ENCODE data around the gene MVB12B.

The MVB12B gene

DNA sequence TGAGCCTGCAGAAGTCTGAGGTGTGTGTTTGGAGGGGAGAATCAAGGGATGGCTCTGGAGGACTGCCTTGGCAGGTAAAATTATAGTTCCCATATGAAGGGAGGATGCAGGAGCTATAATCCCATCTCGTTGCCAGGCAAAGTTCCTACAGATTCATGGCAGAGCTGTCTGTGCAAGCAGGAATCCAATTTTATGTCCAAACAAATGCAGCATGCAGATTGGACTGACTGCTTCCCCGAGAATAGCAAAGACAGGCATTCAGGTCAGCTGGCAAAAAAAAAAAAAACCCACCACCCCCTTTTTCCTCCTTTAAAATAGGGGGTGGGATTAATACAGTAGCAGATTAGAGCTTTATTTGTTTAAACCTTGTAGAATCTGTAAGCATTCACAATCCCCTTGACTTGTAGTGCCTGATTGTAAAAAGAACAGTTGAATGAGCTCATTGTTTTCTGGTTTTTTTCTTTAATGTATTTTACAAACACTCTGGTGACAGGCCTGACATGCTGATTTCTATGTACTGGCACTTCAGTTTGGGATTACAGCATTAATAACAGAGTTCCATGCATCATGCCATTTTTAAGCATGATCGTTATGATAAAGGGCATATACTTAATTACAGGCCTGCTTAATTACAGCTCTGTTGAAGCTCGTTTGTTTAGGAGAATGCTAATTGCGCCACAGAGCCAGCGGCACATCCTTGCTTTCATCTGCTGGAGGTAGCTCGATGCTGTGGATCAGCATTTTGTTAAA, 145.7 kb downstream of the MVB12B start:
- TF ChIP-seq, protein P1, sequence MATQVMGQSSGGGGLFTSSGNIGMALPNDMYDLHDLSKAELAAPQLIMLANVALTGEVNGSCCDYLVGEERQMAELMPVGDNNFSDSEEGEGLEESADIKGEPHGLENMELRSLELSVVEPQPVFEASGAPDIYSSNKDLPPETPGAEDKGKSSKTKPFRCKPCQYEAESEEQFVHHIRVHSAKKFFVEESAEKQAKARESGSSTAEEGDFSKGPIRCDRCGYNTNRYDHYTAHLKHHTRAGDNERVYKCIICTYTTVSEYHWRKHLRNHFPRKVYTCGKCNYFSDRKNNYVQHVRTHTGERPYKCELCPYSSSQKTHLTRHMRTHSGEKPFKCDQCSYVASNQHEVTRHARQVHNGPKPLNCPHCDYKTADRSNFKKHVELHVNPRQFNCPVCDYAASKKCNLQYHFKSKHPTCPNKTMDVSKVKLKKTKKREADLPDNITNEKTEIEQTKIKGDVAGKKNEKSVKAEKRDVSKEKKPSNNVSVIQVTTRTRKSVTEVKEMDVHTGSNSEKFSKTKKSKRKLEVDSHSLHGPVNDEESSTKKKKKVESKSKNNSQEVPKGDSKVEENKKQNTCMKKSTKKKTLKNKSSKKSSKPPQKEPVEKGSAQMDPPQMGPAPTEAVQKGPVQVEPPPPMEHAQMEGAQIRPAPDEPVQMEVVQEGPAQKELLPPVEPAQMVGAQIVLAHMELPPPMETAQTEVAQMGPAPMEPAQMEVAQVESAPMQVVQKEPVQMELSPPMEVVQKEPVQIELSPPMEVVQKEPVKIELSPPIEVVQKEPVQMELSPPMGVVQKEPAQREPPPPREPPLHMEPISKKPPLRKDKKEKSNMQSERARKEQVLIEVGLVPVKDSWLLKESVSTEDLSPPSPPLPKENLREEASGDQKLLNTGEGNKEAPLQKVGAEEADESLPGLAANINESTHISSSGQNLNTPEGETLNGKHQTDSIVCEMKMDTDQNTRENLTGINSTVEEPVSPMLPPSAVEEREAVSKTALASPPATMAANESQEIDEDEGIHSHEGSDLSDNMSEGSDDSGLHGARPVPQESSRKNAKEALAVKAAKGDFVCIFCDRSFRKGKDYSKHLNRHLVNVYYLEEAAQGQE (IDR thresholded peaks at IDR 0.05; ENCODE audit: low read depth) = no peak
- TF ChIP-seq TAF1 (IDR thresholded peaks at IDR 0.05; ENCODE audit: low read depth) (no peak), YY1 (IDR thresholded peaks at IDR 0.05; ENCODE audit: low read depth) (no peak), ZBTB7A (IDR thresholded peaks at IDR 0.05; ENCODE audit: low read depth) (no peak), CEBPB (IDR thresholded peaks at IDR 0.05) (no peak), EP300 (IDR thresholded peaks at IDR 0.05; ENCODE audit: borderline replicate concordance) (no peak), RAD21 (IDR thresholded peaks at IDR 0.05; ENCODE audit: low read depth) (no peak), TCF12 (IDR thresholded peaks at IDR 0.05; ENCODE audit: low read depth) (no peak), CREB1 (IDR thresholded peaks at IDR 0.05; ENCODE audit: low read depth) (no peak), FOXM1 (IDR thresholded peaks at IDR 0.05; ENCODE audit: borderline replicate concordance, low read depth) (no peak), EGR1 (IDR thresholded peaks at IDR 0.05) (no peak), NFIC (IDR thresholded peaks at IDR 0.05) (no peak), TEAD4 (IDR thresholded peaks at IDR 0.05) (no peak)
- TF ChIP-seq, protein P2, sequence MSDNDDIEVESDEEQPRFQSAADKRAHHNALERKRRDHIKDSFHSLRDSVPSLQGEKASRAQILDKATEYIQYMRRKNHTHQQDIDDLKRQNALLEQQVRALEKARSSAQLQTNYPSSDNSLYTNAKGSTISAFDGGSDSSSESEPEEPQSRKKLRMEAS (IDR thresholded peaks at IDR 0.05) = no peak
- TF ChIP-seq, protein P3, sequence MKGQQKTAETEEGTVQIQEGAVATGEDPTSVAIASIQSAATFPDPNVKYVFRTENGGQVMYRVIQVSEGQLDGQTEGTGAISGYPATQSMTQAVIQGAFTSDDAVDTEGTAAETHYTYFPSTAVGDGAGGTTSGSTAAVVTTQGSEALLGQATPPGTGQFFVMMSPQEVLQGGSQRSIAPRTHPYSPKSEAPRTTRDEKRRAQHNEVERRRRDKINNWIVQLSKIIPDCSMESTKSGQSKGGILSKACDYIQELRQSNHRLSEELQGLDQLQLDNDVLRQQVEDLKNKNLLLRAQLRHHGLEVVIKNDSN (IDR thresholded peaks at IDR 0.05) = no peak

DNA sequence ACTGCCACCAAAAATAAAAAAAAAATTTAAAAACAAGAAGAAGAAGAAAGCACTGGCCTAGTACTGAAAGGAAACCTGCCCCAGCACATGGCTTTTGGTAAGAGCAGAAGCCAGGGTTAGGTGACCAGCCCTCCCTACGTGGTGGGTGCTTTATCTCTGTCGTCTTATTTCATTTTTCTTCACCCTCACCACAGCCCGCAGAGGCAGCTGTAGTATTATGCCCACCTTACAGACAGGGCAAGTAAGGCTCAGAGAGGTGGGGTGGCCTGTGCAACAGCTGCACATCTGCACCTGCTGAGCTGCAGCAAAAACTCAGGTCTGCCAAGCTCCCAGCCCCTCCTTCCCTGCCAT, 146.3 kb downstream of the MVB12B start:
- TF ChIP-seq NFIC (IDR thresholded peaks at IDR 0.05) = no peak
- TF ChIP-seq YY1 (IDR thresholded peaks at IDR 0.05; ENCODE audit: low read depth) = no peak
- TF ChIP-seq EP300 (IDR thresholded peaks at IDR 0.05; ENCODE audit: borderline replicate concordance) = no peak
- TF ChIP-seq, protein P3 (IDR thresholded peaks at IDR 0.05) = no peak
- TF ChIP-seq TEAD4 (IDR thresholded peaks at IDR 0.05) = no peak
- TF ChIP-seq TCF12 (IDR thresholded peaks at IDR 0.05; ENCODE audit: low read depth) = no peak

DNA sequence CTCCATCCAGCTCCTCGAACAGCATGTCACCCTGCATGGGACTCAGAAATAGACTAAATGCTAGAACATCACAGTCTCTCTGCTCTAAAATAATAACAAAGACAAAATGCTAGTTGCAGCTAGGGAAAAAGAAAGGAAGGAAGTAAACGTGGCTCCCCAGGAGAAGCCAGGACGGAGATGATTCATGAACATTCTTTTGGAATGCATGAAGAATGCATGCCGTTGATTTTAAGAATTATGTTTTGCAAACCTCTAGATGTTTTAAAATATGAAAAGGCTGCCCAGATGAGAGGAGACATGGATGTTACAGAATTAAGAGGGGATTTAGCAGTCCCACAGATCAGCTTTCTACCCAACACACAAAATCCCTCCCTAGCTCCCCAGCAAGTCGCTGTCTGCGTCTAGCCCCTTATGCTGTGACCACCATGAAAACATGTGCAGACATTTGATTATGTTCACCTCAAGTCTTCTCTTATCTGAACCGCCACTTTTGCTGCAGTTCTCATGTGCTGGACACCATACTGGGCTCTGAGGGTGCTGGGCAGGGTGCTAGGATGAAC, 147.7 kb downstream of the MVB12B start:
- no peak for TF ChIP-seq YY1 (IDR thresholded peaks at IDR 0.05; ENCODE audit: low read depth)
- TF ChIP-seq ZBTB7A (IDR thresholded peaks at IDR 0.05; ENCODE audit: low read depth) = no peak
- no peak for TF ChIP-seq NFIC (IDR thresholded peaks at IDR 0.05)
- no peak for TF ChIP-seq CREB1 (IDR thresholded peaks at IDR 0.05; ENCODE audit: low read depth)
- TF ChIP-seq TAF1 (IDR thresholded peaks at IDR 0.05; ENCODE audit: low read depth) = no peak
- TF ChIP-seq, protein P2 (IDR thresholded peaks at IDR 0.05) = no peak
- no peak for TF ChIP-seq TCF12 (IDR thresholded peaks at IDR 0.05; ENCODE audit: low read depth)
- TF ChIP-seq FOXM1 (IDR thresholded peaks at IDR 0.05; ENCODE audit: borderline replicate concordance, low read depth) = no peak
- TF ChIP-seq EGR1 (IDR thresholded peaks at IDR 0.05) = no peak

DNA sequence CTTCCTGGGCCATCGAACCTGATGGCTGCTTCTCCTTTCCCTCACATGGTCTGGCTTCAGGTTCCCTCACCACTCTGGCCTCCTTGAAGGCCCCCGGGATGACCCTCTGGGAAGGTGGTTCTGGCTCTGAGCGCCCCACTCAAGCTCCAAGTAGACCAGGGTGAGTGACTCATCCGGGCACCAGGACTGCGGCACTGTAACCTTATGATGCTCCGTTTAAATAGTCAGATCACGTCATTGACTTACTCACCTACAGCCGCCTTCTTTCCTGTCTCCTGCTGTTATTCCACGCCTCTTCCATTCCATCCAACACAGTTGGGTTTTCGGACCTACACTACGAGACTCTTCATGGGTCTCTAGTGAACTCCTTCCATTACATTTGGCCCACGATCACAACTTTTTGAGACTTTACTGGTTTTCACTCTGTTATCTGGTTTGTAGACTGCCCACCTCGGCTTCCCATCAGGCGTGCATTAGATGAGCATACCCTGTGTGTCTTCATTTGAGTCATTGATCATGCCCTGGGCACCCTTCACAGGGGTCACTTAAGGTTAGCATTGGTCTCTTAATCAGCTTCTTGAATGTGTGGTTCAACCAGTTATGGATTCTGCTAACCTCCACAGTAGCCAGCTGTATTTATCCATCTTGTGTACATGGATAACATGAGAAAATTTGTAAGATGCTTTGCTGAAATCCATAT, 148.3 kb downstream of the MVB12B start:
- no peak for TF ChIP-seq ZBTB7A (IDR thresholded peaks at IDR 0.05; ENCODE audit: low read depth)
- TF ChIP-seq CREB1 (IDR thresholded peaks at IDR 0.05; ENCODE audit: low read depth) = no peak
- no peak for TF ChIP-seq TEAD4 (IDR thresholded peaks at IDR 0.05)
- no peak for TF ChIP-seq EP300 (IDR thresholded peaks at IDR 0.05; ENCODE audit: borderline replicate concordance)
- TF ChIP-seq, protein P3 (IDR thresholded peaks at IDR 0.05) = no peak
- no peak for TF ChIP-seq NFIC (IDR thresholded peaks at IDR 0.05)
- TF ChIP-seq, protein P2 (IDR thresholded peaks at IDR 0.05) = no peak
- TF ChIP-seq YY1 (IDR thresholded peaks at IDR 0.05; ENCODE audit: low read depth) = no peak
- no peak for TF ChIP-seq CEBPB (IDR thresholded peaks at IDR 0.05)
- no peak for TF ChIP-seq TAF1 (IDR thresholded peaks at IDR 0.05; ENCODE audit: low read depth)
- TF ChIP-seq, protein P1 (IDR thresholded peaks at IDR 0.05; ENCODE audit: low read depth) = no peak

Measured in Ishikawa (cell line).